ENCODE measurements around the gene SLC26A8. TPM values are rescaled to one million over a fixed set of nuclear protein-coding genes. Genes with fewer than 3 reads are reported as not detected.
A peak's percentile ranks its signal among the peaks of the same experiment; 100 is the strongest.
"Not testable (repeated sequence)": the region's sequence is repeated elsewhere in the genome, so short reads cannot be mapped to it uniquely, and the experiment has no call there.

The SLC26A8 gene
- total RNA-seq, 2 donors from 2014 or later, result 0.25 TPM; not detected in 1

- Mint-ChIP-seq H3K36me3 (peaks cover 38 to 53% of the 10 kb centered on the region in 2 donors), H3K27ac (peak overlapping the region in 1 of 2 donors; percentile 68)
- H3K9me3 Mint-ChIP-seq; DNase-seq (ENCODE audit: low spot score in 2 of 2); ATAC-seq: not testable (repeated sequence)
These were observed 107.5 kb downstream of the SLC26A8 start for GRCh38 chr6:35916893-35917292.

- Mint-ChIP-seq H3K36me3 (peaks cover 35 to 57% of the 10 kb centered on the region in 2 donors), H3K27ac (no peak overlapping the region), H3K9me3 (peaks cover 1 to 2% of the 10 kb centered on the region in 2 donors)
- no peak for DNase-seq (ENCODE audit: low spot score in 2 of 2)
- ATAC-seq, result no peak
These were observed 108.4 kb downstream of the SLC26A8 start for GRCh38 chr6:35916056-35916455.

- DNase-seq (ENCODE audit: low spot score in 2 of 2) (no peak), ATAC-seq (no peak)
- peaks cover 39 to 63% of the 10 kb centered on the region in 2 donors for H3K36me3 Mint-ChIP-seq
- H3K9me3 Mint-ChIP-seq, result peaks cover 4 to 12% of the 10 kb centered on the region in 2 donors
- H3K27ac Mint-ChIP-seq, result no peak overlapping the region
These were observed 109.9 kb downstream of the SLC26A8 start for GRCh38 chr6:35914536-35914935.

GRCh38 chr6:35911871-35912653, 112.4 kb downstream of the SLC26A8 start:
- Mint-ChIP-seq H3K27ac (no peak overlapping the region), H3K36me3 (peaks cover 40 to 65% of the 10 kb centered on the region in 2 donors), H3K9me3 (peaks cover 12 to 24% of the 10 kb centered on the region in 2 donors)
- ATAC-seq (no peak), DNase-seq (ENCODE audit: low spot score in 2 of 2) (no peak)

- ATAC-seq; DNase-seq (ENCODE audit: low spot score in 2 of 2): not testable (repeated sequence)
- peaks cover 12 to 24% of the 10 kb centered on the region in 2 donors for H3K9me3 Mint-ChIP-seq
- H3K27ac Mint-ChIP-seq, result peak overlapping the region in 1 of 2 donors; percentile 9
- peaks cover 40 to 67% of the 10 kb centered on the region in 2 donors for H3K36me3 Mint-ChIP-seq
These were observed 114.9 kb downstream of the SLC26A8 start for GRCh38 chr6:35909571-35909970.

GRCh38 chr6:35908753-35909401, 115.6 kb downstream of the SLC26A8 start:
- peaks cover 40 to 73% of the 10 kb centered on the region in 2 donors for H3K36me3 Mint-ChIP-seq
- not testable (repeated sequence) for H3K27ac Mint-ChIP-seq; ATAC-seq; DNase-seq (ENCODE audit: low spot score in 2 of 2)
- peaks cover 12 to 24% of the 10 kb centered on the region in 2 donors for H3K9me3 Mint-ChIP-seq

GRCh38 chr6:35907750-35908149, 116.7 kb downstream of the SLC26A8 start:
- ATAC-seq (no peak), DNase-seq (ENCODE audit: low spot score in 2 of 2) (no peak)
- Mint-ChIP-seq H3K27ac (no peak overlapping the region), H3K36me3 (peaks cover 36 to 64% of the 10 kb centered on the region in 2 donors), H3K9me3 (peaks cover 12 to 24% of the 10 kb centered on the region in 2 donors)

GRCh38 chr6:35906499-35906846, 118.0 kb downstream of the SLC26A8 start:
- DNase-seq (ENCODE audit: low spot score in 2 of 2) (no peak), ATAC-seq (no peak)
- Mint-ChIP-seq H3K9me3 (peaks cover 12 to 24% of the 10 kb centered on the region in 2 donors), H3K36me3 (peaks cover 30 to 56% of the 10 kb centered on the region in 2 donors), H3K27ac (peak overlapping the region in 1 of 2 donors; percentile 19)

- Mint-ChIP-seq H3K9me3 (peaks cover 10 to 21% of the 10 kb centered on the region in 2 donors), H3K27ac (peak overlapping the region in 1 of 2 donors; percentile 19), H3K36me3 (peaks cover 28 to 56% of the 10 kb centered on the region in 2 donors)
- DNase-seq (ENCODE audit: low spot score in 2 of 2), result no peak
- no peak for ATAC-seq
These were observed 118.5 kb downstream of the SLC26A8 start for GRCh38 chr6:35905841-35906498.

GRCh38 chr6:35905141-35905785, 119.2 kb downstream of the SLC26A8 start:
- ATAC-seq, result peak in 1 of 2 donors; percentile 32
- Mint-ChIP-seq H3K9me3 (peaks cover 8 to 23% of the 10 kb centered on the region in 2 donors), H3K27ac (peak overlapping the region in 1 of 2 donors; percentile 45), H3K36me3 (peaks cover 27 to 56% of the 10 kb centered on the region in 2 donors)
- no peak for DNase-seq (ENCODE audit: low spot score in 2 of 2)

GRCh38 chr6:35903679-35904078, 120.8 kb downstream of the SLC26A8 start:
- ATAC-seq, result no peak
- no peak for DNase-seq (ENCODE audit: low spot score in 2 of 2)
- Mint-ChIP-seq H3K27ac (no peak overlapping the region), H3K36me3 (peaks cover 18 to 52% of the 10 kb centered on the region in 2 donors), H3K9me3 (peaks cover 0 to 10% of the 10 kb centered on the region in 2 donors)

- Mint-ChIP-seq H3K27ac (no peak overlapping the region), H3K9me3 (peaks cover 0 to 4% of the 10 kb centered on the region in 2 donors), H3K36me3 (peaks cover 11 to 36% of the 10 kb centered on the region in 2 donors)
- no peak for ATAC-seq
- no peak for DNase-seq (ENCODE audit: low spot score in 2 of 2)
These were observed 124.0 kb downstream of the SLC26A8 start for GRCh38 chr6:35900448-35900847.

GRCh38 chr6:35898003-35898402, 126.4 kb downstream of the SLC26A8 start:
- Mint-ChIP-seq H3K27ac (no peak overlapping the region), H3K9me3 (peaks cover 0 to 4% of the 10 kb centered on the region in 2 donors), H3K36me3 (peaks cover 11 to 29% of the 10 kb centered on the region in 2 donors)
- no peak for DNase-seq (ENCODE audit: low spot score in 2 of 2)
- no peak for ATAC-seq

GRCh38 chr6:35897486-35897885, 127.0 kb downstream of the SLC26A8 start:
- Mint-ChIP-seq H3K36me3 (peaks cover 11 to 29% of the 10 kb centered on the region in 2 donors), H3K9me3 (peaks cover 0 to 4% of the 10 kb centered on the region in 2 donors), H3K27ac (no peak overlapping the region)
- DNase-seq (ENCODE audit: low spot score in 2 of 2) (no peak), ATAC-seq (no peak)

GRCh38 chr6:35897036-35897435, 127.4 kb downstream of the SLC26A8 start:
- Mint-ChIP-seq H3K36me3 (peaks cover 11 to 29% of the 10 kb centered on the region in 2 donors), H3K27ac (no peak overlapping the region)
- no peak for ATAC-seq

GRCh38 chr6:35896228-35896627, 128.2 kb downstream of the SLC26A8 start:
- peak overlapping the region in 1 of 2 donors; percentile 16 for H3K27ac Mint-ChIP-seq
- peaks cover 11 to 22% of the 10 kb centered on the region in 2 donors for H3K36me3 Mint-ChIP-seq
- peaks cover 0 to 4% of the 10 kb centered on the region in 2 donors for H3K9me3 Mint-ChIP-seq
- no peak for ATAC-seq
- no peak for DNase-seq (ENCODE audit: low spot score in 2 of 2)

More at GRCh38 chr6:35897036-35897435, 127.4 kb downstream of the SLC26A8 start:
- H3K9me3 Mint-ChIP-seq, result peaks cover 0 to 4% of the 10 kb centered on the region in 2 donors
- no peak for DNase-seq (ENCODE audit: low spot score in 2 of 2)

Data from activated naive CD4-positive, alpha-beta T cell treated with anti-CD3 and anti-CD28 coated beads, Interleukin-2, amount 50 U/mL, for 72 hours (primary cell).